Measurements from ENCODE around the gene TPD52L2. TPM values are rescaled to one million over a fixed set of nuclear protein-coding genes. Genes with fewer than 3 reads are reported as not detected.
"Not testable (repeated sequence)": the region's sequence is repeated elsewhere in the genome, so short reads cannot be mapped to it uniquely, and the experiment has no call there.

Gene TPD52L2
- polyA plus RNA-seq, 1 donor, result 63.6 TPM

GRCh38 chr20:63920226-63920625 lies 55.2 kb downstream of the TPD52L2 start:
- DNase-seq, result no peak
- H3K4me3 ChIP-seq (ENCODE audit: low read length), result no peak overlapping the region
- peaks cover 14% of the 10 kb centered on the region for H3K36me3 ChIP-seq (ENCODE audit: control insufficient read depth, insufficient read depth, low read length)
- WGBS (ENCODE audit: insufficient coverage, low lambda C conversion rate), result 86% methylated on average over 2 of the region's 23 CpGs
- no peaks in the 10 kb centered on the region for H3K9me3 ChIP-seq (ENCODE audit: control insufficient read depth, low read depth, low read length)
- no peak overlapping the region for H3K27ac ChIP-seq (ENCODE audit: low read length)
- no peaks in the 10 kb centered on the region for H3K27me3 ChIP-seq (ENCODE audit: control insufficient read depth, insufficient read depth, low read length)
- H3K4me1 ChIP-seq (ENCODE audit: control insufficient read depth, insufficient read depth, low read length), result no peaks in the 10 kb centered on the region

GRCh38 chr20:63923651-63924050 lies 58.6 kb downstream of the TPD52L2 start:
- DNase-seq, result no peak
- H3K36me3 ChIP-seq (ENCODE audit: control insufficient read depth, insufficient read depth, low read length), result peaks cover 24% of the 10 kb centered on the region
- no CpG with 5 or more reads among the region's 8 CpGs for WGBS (ENCODE audit: insufficient coverage, low lambda C conversion rate)
- H3K9me3 ChIP-seq (ENCODE audit: control insufficient read depth, low read depth, low read length), result no peaks in the 10 kb centered on the region
- no peaks in the 10 kb centered on the region for H3K4me1 ChIP-seq (ENCODE audit: control insufficient read depth, insufficient read depth, low read length)
- H3K27ac ChIP-seq (ENCODE audit: low read length), result no peak overlapping the region
- no peaks in the 10 kb centered on the region for H3K27me3 ChIP-seq (ENCODE audit: control insufficient read depth, insufficient read depth, low read length)
- no peak overlapping the region for H3K4me3 ChIP-seq (ENCODE audit: low read length)

- WGBS (ENCODE audit: insufficient coverage, low lambda C conversion rate), result 73% methylated on average over 2 of the region's 9 CpGs
- Histone ChIP-seq H3K4me3 (ENCODE audit: low read length) (no peak overlapping the region), H3K27me3 (ENCODE audit: control insufficient read depth, insufficient read depth, low read length) (no peaks in the 10 kb centered on the region), H3K4me1 (ENCODE audit: control insufficient read depth, insufficient read depth, low read length) (no peaks in the 10 kb centered on the region), H3K36me3 (ENCODE audit: control insufficient read depth, insufficient read depth, low read length) (peaks cover 30% of the 10 kb centered on the region), H3K27ac (ENCODE audit: low read length) (no peak overlapping the region), H3K9me3 (ENCODE audit: control insufficient read depth, low read depth, low read length) (no peaks in the 10 kb centered on the region)
- no peak for DNase-seq
Measured at GRCh38 chr20:63924241-63924640, 59.2 kb downstream of the TPD52L2 start.

- Histone ChIP-seq H3K4me1 (ENCODE audit: control insufficient read depth, insufficient read depth, low read length) (no peaks in the 10 kb centered on the region), H3K4me3 (ENCODE audit: low read length) (no peak overlapping the region), H3K27me3 (ENCODE audit: control insufficient read depth, insufficient read depth, low read length) (no peaks in the 10 kb centered on the region), H3K27ac (ENCODE audit: low read length) (no peak overlapping the region), H3K9me3 (ENCODE audit: control insufficient read depth, low read depth, low read length) (no peaks in the 10 kb centered on the region), H3K36me3 (ENCODE audit: control insufficient read depth, insufficient read depth, low read length) (peaks cover 42% of the 10 kb centered on the region)
- no CpG with 5 or more reads among the region's 8 CpGs for WGBS (ENCODE audit: insufficient coverage, low lambda C conversion rate)
- no peak for DNase-seq
Measured at GRCh38 chr20:63926298-63926697, 61.2 kb downstream of the TPD52L2 start.

- no peak overlapping the region for H3K27ac ChIP-seq (ENCODE audit: low read length)
- no peaks in the 10 kb centered on the region for H3K4me1 ChIP-seq (ENCODE audit: control insufficient read depth, insufficient read depth, low read length)
- peaks cover 66% of the 10 kb centered on the region for H3K36me3 ChIP-seq (ENCODE audit: control insufficient read depth, insufficient read depth, low read length)
- H3K4me3 ChIP-seq (ENCODE audit: low read length), result no peak overlapping the region
- no peaks in the 10 kb centered on the region for H3K9me3 ChIP-seq (ENCODE audit: control insufficient read depth, low read depth, low read length)
- WGBS (ENCODE audit: insufficient coverage, low lambda C conversion rate), result no CpG with 5 or more reads among the region's 26 CpGs
- no peaks in the 10 kb centered on the region for H3K27me3 ChIP-seq (ENCODE audit: control insufficient read depth, insufficient read depth, low read length)
- DNase-seq, result no peak
Measured at GRCh38 chr20:63929071-63929470, 64.0 kb downstream of the TPD52L2 start.

GRCh38 chr20:63929473-63929883 lies 64.4 kb downstream of the TPD52L2 start:
- not testable (repeated sequence) for H3K4me3 ChIP-seq (ENCODE audit: low read length); H3K4me1 ChIP-seq (ENCODE audit: control insufficient read depth, insufficient read depth, low read length); DNase-seq; H3K9me3 ChIP-seq (ENCODE audit: control insufficient read depth, low read depth, low read length); H3K27ac ChIP-seq (ENCODE audit: low read length); H3K27me3 ChIP-seq (ENCODE audit: control insufficient read depth, insufficient read depth, low read length)
- no CpG with 5 or more reads among the region's 31 CpGs for WGBS (ENCODE audit: insufficient coverage, low lambda C conversion rate)
- peaks cover 70% of the 10 kb centered on the region for H3K36me3 ChIP-seq (ENCODE audit: control insufficient read depth, insufficient read depth, low read length)

- DNase-seq, result no peak
- Histone ChIP-seq H3K4me3 (ENCODE audit: low read length) (no peak overlapping the region), H3K4me1 (ENCODE audit: control insufficient read depth, insufficient read depth, low read length) (no peaks in the 10 kb centered on the region), H3K36me3 (ENCODE audit: control insufficient read depth, insufficient read depth, low read length) (peaks cover 86% of the 10 kb centered on the region), H3K9me3 (ENCODE audit: control insufficient read depth, low read depth, low read length) (no peaks in the 10 kb centered on the region), H3K27me3 (ENCODE audit: control insufficient read depth, insufficient read depth, low read length) (no peaks in the 10 kb centered on the region), H3K27ac (ENCODE audit: low read length) (no peak overlapping the region)
- no CpG with 5 or more reads among the region's 37 CpGs for WGBS (ENCODE audit: insufficient coverage, low lambda C conversion rate)
Measured at GRCh38 chr20:63930971-63931553, 66.0 kb downstream of the TPD52L2 start.

- no CpG with 5 or more reads among the region's 19 CpGs for WGBS (ENCODE audit: insufficient coverage, low lambda C conversion rate)
Measured at GRCh38 chr20:63931735-63932134, 66.7 kb downstream of the TPD52L2 start.

GRCh38 chr20:63932606-63933160 lies 67.6 kb downstream of the TPD52L2 start:
- no peaks in the 10 kb centered on the region for H3K4me1 ChIP-seq (ENCODE audit: control insufficient read depth, insufficient read depth, low read length)
- H3K27ac ChIP-seq (ENCODE audit: low read length), result no peak overlapping the region
- peaks cover 78% of the 10 kb centered on the region for H3K36me3 ChIP-seq (ENCODE audit: control insufficient read depth, insufficient read depth, low read length)
- no peak overlapping the region for H3K4me3 ChIP-seq (ENCODE audit: low read length)
- H3K27me3 ChIP-seq (ENCODE audit: control insufficient read depth, insufficient read depth, low read length), result no peaks in the 10 kb centered on the region
- DNase-seq, result no peak
- H3K9me3 ChIP-seq (ENCODE audit: control insufficient read depth, low read depth, low read length), result no peaks in the 10 kb centered on the region
- no CpG with 5 or more reads among the region's 17 CpGs for WGBS (ENCODE audit: insufficient coverage, low lambda C conversion rate)

More at GRCh38 chr20:63931735-63932134, 66.7 kb downstream of the TPD52L2 start:
- H3K4me1 ChIP-seq (ENCODE audit: control insufficient read depth, insufficient read depth, low read length), result no peaks in the 10 kb centered on the region
- no peak for DNase-seq
- H3K4me3 ChIP-seq (ENCODE audit: low read length), result no peak overlapping the region
- no peak overlapping the region for H3K27ac ChIP-seq (ENCODE audit: low read length)
- H3K36me3 ChIP-seq (ENCODE audit: control insufficient read depth, insufficient read depth, low read length), result peaks cover 82% of the 10 kb centered on the region
- no peaks in the 10 kb centered on the region for H3K9me3 ChIP-seq (ENCODE audit: control insufficient read depth, low read depth, low read length)
- no peaks in the 10 kb centered on the region for H3K27me3 ChIP-seq (ENCODE audit: control insufficient read depth, insufficient read depth, low read length)

- H3K4me1 ChIP-seq (ENCODE audit: control insufficient read depth, insufficient read depth, low read length), result no peaks in the 10 kb centered on the region
- no peak overlapping the region for H3K27ac ChIP-seq (ENCODE audit: low read length)
- no peaks in the 10 kb centered on the region for H3K27me3 ChIP-seq (ENCODE audit: control insufficient read depth, insufficient read depth, low read length)
- peaks cover 70% of the 10 kb centered on the region for H3K36me3 ChIP-seq (ENCODE audit: control insufficient read depth, insufficient read depth, low read length)
- no peak overlapping the region for H3K4me3 ChIP-seq (ENCODE audit: low read length)
- no CpG with 5 or more reads among the region's 5 CpGs for WGBS (ENCODE audit: insufficient coverage, low lambda C conversion rate)
- H3K9me3 ChIP-seq (ENCODE audit: control insufficient read depth, low read depth, low read length), result peaks cover 4% of the 10 kb centered on the region
- no peak for DNase-seq
Measured at GRCh38 chr20:63933646-63934045, 68.6 kb downstream of the TPD52L2 start.

Measured in large intestine (tissue), 3 donors.